Ishikawa (cell line): ENCODE measurements around the gene RFTN2.
A peak's percentile ranks its signal among the peaks of the same experiment; 100 is the strongest.

Source experiments
- CEBPB ChIP-seq: IDR thresholded peaks from 2 replicates; pipeline ENCODE4 v1.6.1; 2012
- CREB1 ChIP-seq: IDR thresholded peaks from 2 replicates; pipeline ENCODE4 v1.6.1; 2012; ENCODE audit warnings: low read depth
- EGR1 ChIP-seq: IDR thresholded peaks from 2 replicates; pipeline ENCODE4 v1.6.1; 2012
- EP300 ChIP-seq: IDR thresholded peaks from 2 replicates; pipeline ENCODE4 v1.6.1; 2012; ENCODE audit warnings: borderline replicate concordance
- FOXM1 ChIP-seq: IDR thresholded peaks from 2 replicates; pipeline ENCODE4 v1.6.1; 2012; ENCODE audit warnings: low read depth, borderline replicate concordance
- NFIC ChIP-seq: IDR thresholded peaks from 2 replicates; pipeline ENCODE4 v1.6.1; 2012
- RAD21 ChIP-seq: IDR thresholded peaks from 2 replicates; pipeline ENCODE4 v1.6.1; 2012; ENCODE audit warnings: low read depth
- REST ChIP-seq: IDR thresholded peaks from 2 replicates; pipeline ENCODE4 v1.6.1; 2012; ENCODE audit warnings: low read depth, mild to moderate bottlenecking
- TAF1 ChIP-seq: IDR thresholded peaks from 2 replicates; pipeline ENCODE4 v1.6.1; 2012; ENCODE audit warnings: low read depth, mild to moderate bottlenecking
- TCF12 ChIP-seq: IDR thresholded peaks from 2 replicates; pipeline ENCODE4 v1.6.1; 2012; ENCODE audit warnings: low read depth
- TEAD4 ChIP-seq: IDR thresholded peaks from 2 replicates; pipeline ENCODE4 v1.6.1; 2012
- USF1 ChIP-seq: IDR thresholded peaks from 2 replicates; pipeline ENCODE4 v1.6.1; 2012
- YY1 ChIP-seq: IDR thresholded peaks from 2 replicates; pipeline ENCODE4 v1.6.1; 2012; ENCODE audit warnings: low read depth
- ZBTB7A ChIP-seq: IDR thresholded peaks from 2 replicates; pipeline ENCODE4 v1.6.1; 2012; ENCODE audit warnings: low read depth
- TF ChIP-seq, protein P1 (sequence below): IDR thresholded peaks from 2 replicates; pipeline ENCODE4 v1.6.1; 2012

The RFTN2 gene

GRCh38 chr2:197708331-197708730 is 32.9 kb upstream of the RFTN2 start:
- TF ChIP-seq, protein P1, sequence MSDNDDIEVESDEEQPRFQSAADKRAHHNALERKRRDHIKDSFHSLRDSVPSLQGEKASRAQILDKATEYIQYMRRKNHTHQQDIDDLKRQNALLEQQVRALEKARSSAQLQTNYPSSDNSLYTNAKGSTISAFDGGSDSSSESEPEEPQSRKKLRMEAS, result no peak
- TF ChIP-seq EGR1, result no peak
- TF ChIP-seq TCF12, result no peak
- no peak for TF ChIP-seq FOXM1
- no peak for TF ChIP-seq CEBPB
- no peak for TF ChIP-seq USF1
- no peak for TF ChIP-seq ZBTB7A

DNA sequence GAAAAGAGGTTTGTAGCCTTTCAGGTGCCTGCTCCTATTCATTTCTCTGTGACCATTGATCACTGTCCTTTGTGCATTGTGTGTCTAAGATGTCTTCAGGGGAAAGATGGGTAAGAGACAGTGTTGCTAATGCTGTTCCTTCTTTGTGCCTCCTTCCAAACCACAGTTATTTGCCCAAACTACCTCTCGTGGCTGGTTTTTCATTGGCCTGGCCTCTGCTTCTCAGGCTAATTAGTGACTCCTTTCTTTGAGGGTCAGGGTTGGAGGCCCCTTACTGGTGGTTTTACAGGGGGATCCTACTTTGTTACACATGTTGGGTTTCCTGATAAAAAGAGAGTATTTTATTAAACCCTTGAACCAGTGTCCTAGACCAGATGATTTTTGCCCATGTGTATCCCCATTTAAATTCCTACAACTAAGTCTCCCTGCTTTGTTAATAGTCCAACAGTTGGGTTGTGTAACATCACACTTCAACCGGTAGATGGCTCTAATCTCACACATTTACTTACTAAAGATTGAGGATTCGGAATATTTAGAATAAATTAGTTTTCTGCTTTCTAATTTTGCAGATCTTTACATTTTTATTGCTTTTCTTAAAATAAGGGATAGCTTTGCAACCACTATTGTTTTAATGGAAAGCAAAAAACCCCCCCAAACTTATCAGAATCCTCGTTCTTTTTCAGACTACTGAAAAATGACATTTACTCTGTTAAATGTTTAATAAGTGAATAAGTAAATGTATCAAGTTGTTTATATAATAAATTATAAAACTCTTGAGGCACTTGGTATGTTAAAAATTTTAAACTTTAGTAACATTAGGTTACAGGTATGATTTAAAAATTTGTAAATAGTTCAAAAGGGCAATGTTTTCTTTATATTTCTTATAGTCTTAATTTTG is 32.2 kb upstream of the RFTN2 start:
- peak; percentile 13; the same call in 1 of the 2 replicates for TF ChIP-seq CEBPB
- TF ChIP-seq RAD21, result peak; percentile 46
- no peak for TF ChIP-seq FOXM1

DNA sequence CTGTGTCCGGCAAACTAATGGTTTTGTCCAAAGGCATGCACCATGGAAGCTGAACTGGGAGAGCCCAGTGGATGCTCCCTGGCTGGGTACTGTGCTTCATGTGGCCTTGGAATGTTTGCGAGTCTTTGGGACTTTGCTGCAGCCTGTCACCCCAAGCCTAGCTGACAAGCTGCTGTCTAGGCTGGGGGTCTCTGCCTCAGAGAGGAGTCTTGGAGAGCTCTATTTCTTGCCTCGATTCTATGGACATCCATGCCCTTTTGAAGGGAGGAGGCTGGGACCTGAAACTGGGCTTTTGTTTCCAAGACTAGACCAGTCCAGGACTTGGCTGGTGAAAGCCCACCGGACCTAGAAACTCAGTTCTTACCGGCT is 31.4 kb upstream of the RFTN2 start:
- TF ChIP-seq ZBTB7A (no peak), REST (no peak), EGR1 (no peak), RAD21 (no peak), YY1 (no peak), NFIC (no peak), CREB1 (no peak), USF1 (no peak), FOXM1 (no peak), TCF12 (no peak), TEAD4 (no peak), EP300 (no peak), CEBPB (no peak), TAF1 (no peak)
- TF ChIP-seq, protein P1, result no peak

DNA sequence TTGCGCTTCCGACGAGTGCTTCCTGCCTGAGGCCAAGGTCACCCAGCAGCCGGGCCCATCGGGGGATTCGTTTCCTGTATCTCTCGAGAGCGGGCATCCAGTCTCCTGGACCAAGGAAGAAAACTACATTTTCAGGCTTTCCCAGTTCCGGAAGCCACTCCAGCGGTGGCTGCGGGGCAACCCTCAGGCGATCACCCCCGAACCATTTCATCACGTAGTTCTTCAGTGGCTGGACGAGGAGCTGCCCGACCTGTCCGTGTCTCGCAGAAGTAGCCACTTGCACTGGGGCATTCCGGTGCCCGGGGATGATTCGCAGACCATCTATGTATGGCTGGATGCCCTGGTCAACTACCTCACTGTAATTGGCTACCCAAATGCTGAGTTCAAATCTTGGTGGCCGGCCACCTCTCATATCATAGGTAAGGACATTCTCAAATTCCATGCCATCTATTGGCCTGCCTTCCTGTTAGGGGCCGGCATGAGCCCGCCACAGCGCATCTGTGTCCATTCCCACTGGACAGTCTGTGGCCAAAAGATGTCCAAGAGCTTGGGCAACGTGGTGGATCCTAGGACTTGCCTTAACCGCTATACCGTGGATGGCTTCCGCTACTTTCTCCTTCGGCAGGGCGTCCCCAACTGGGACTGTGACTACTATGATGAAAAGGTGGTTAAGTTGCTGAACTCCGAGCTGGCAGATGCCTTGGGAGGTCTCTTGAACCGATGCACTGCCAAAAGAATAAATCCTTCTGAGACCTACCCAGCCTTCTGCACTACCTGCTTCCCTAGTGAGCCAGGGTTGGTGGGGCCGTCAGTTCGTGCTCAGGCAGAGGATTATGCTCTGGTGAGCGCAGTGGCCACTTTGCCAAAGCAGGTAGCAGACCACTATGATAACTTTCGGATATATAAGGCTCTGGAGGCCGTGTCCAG is 30.8 kb upstream of the RFTN2 start:
- TF ChIP-seq YY1, result no peak
- TF ChIP-seq REST, result no peak
- no peak for TF ChIP-seq CREB1
- TF ChIP-seq, protein P1, result no peak
- no peak for TF ChIP-seq TAF1
- no peak for TF ChIP-seq EGR1
- no peak for TF ChIP-seq EP300
- TF ChIP-seq TEAD4, result no peak
- no peak for TF ChIP-seq USF1
